GM19023 (cell line): Measurements from ENCODE around the gene EYA2.
"Not testable (repeated sequence)": the region's sequence is repeated elsewhere in the genome, so short reads cannot be mapped to it uniquely, and the experiment has no call there.

Experiments used
- ATAC-seq: cut with Tn5 transposase; IDR thresholded peaks from one replicate; pipeline ENCODE4 v1.9.1; 2021; ENCODE audit warnings: mild to moderate bottlenecking, moderate library complexity; ENCODE audit not compliant: unreplicated experiment

Gene EYA2

GRCh38 chr20:47196091-47197081, 301.7 kb downstream of the EYA2 start:
- no peak for ATAC-seq

- no peak for ATAC-seq
Observed at GRCh38 chr20:47198254-47198671, 303.6 kb downstream of the EYA2 start.

GRCh38 chr20:47198996-47199552, 304.4 kb downstream of the EYA2 start:
- ATAC-seq: no peak

GRCh38 chr20:47201074-47201730, 306.6 kb downstream of the EYA2 start:
- no peak for ATAC-seq

GRCh38 chr20:47202733-47203667, 308.4 kb downstream of the EYA2 start:
- ATAC-seq: no peak

- ATAC-seq: no peak
Observed at GRCh38 chr20:47204008-47204849, 309.6 kb downstream of the EYA2 start.

- not testable (repeated sequence) for ATAC-seq
Observed at GRCh38 chr20:47204850-47205122, 310.1 kb downstream of the EYA2 start.

- no peak for ATAC-seq
Observed at GRCh38 chr20:47205577-47206123, 311.0 kb downstream of the EYA2 start.

GRCh38 chr20:47206552-47206951, 311.9 kb downstream of the EYA2 start:
- ATAC-seq: not testable (repeated sequence)

GRCh38 chr20:47206962-47207641, 312.5 kb downstream of the EYA2 start:
- ATAC-seq: no peak

GRCh38 chr20:47208534-47209174, 314.0 kb downstream of the EYA2 start:
- no peak for ATAC-seq

GRCh38 chr20:47209982-47210381, 315.3 kb downstream of the EYA2 start:
- no peak for ATAC-seq

- ATAC-seq: no peak
Observed at GRCh38 chr20:47210470-47210869, 315.8 kb downstream of the EYA2 start.

GRCh38 chr20:47211036-47211435, 316.4 kb downstream of the EYA2 start:
- ATAC-seq: no peak

GRCh38 chr20:47212606-47213207, 318.1 kb downstream of the EYA2 start:
- ATAC-seq: no peak

- no peak for ATAC-seq
Observed at GRCh38 chr20:47213966-47214365, 319.3 kb downstream of the EYA2 start.

GRCh38 chr20:47215653-47216397, 321.2 kb downstream of the EYA2 start:
- no peak for ATAC-seq
